ENCODE measurements around the gene UPK3A.

DNA sequence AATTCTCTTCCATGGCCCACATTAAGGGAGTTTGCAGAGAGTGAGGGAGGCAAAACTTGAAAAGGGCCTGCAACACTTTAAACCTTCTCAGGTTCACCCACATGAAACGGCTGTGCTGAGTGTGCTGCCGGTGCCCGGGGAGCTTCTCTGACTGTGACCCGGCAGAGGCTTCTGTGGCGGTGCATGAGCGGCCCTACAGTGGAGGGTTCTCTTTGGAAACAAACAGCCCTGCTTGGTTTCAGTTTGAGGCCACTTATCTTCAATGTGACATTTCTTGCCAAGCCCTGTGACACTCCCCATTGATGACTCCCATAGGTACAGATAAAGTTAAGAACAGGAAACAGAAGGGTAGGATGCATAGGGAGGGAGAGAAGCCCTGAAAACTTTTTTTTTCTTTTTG lies 56.7 kb downstream of the UPK3A start:
- TF ChIP-seq, protein P1, sequence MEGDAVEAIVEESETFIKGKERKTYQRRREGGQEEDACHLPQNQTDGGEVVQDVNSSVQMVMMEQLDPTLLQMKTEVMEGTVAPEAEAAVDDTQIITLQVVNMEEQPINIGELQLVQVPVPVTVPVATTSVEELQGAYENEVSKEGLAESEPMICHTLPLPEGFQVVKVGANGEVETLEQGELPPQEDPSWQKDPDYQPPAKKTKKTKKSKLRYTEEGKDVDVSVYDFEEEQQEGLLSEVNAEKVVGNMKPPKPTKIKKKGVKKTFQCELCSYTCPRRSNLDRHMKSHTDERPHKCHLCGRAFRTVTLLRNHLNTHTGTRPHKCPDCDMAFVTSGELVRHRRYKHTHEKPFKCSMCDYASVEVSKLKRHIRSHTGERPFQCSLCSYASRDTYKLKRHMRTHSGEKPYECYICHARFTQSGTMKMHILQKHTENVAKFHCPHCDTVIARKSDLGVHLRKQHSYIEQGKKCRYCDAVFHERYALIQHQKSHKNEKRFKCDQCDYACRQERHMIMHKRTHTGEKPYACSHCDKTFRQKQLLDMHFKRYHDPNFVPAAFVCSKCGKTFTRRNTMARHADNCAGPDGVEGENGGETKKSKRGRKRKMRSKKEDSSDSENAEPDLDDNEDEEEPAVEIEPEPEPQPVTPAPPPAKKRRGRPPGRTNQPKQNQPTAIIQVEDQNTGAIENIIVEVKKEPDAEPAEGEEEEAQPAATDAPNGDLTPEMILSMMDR (IDR thresholded peaks at IDR 0.05; ENCODE audit: poor library complexity, severe bottlenecking), result no peak
- TF ChIP-seq TAF1 (IDR thresholded peaks at IDR 0.05; ENCODE audit: low read depth), result no peak

All from neural cell (in vitro differentiated cells).